NCI-H524 (cell line): Measurements from ENCODE around the gene C2CD5.
"Not testable (repeated sequence)": the region's sequence is repeated elsewhere in the genome, so short reads cannot be mapped to it uniquely, and the experiment has no call there.

Source experiments
- DNase-seq, 2 experiments: peaks; one replicate each; lab custom pipeline; 2025; lab: John Stamatoyannopoulos, UW

C2CD5 gene

DNA sequence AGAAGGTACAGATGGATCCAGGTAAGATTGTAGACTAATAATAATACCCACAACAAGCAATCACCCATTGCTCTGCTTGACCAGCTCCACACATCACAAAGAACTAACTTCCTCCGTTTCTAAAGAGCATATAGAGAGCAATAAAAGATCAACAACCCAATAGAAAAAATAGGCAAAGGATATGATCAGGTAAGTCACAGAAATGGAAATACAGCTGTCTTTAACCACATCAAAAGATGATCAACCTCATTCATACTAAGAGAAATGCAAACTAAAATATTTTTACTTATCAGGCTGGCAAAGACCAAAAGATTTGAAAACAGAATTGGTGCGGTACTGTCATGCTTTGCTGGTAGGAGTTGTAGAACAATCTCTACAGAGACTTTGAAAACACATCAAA, 8.9 kb downstream of the C2CD5 start:
- DNase-seq = no peak

DNA sequence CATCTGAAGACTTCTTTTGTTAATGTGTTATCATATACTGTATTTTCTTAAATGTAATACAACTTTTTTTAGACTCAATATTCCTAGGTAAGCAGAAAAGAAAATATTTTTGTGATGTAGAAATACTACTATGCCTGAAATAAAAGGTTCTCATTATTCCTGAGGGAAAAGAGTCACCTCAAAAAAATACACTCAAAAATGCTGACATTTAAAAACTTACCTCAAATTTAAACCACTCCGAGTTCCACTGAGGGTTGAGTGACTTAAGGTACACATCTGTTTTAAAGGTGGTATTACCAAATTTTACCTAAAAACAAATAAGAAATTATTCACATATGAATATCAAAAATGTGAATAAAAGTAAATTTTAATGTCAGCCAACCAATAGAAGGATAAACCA, 9.3 kb downstream of the C2CD5 start:
- no peak for DNase-seq

GRCh38 chr12:22533155-22533554, 11.2 kb downstream of the C2CD5 start:
- DNase-seq = no peak

DNA sequence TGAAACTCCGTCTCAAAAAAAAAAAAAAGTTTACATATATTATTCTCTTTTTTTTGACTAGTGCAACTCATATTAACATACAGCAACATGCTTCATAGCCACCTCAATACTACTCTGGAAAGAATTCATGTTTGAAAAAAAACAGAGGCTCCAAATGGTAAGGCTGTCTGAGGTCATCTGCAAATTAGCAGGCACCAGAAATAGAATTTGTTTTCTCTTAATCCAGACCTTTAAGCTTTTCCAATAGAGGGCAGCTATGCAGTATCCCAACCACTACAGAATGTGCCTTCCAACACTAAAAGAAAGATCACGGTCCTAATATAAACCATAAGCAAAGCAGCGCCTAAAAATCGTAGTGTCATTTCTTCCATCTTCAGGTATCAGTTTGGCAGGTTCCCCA, 12.0 kb downstream of the C2CD5 start:
- no peak for DNase-seq

DNA sequence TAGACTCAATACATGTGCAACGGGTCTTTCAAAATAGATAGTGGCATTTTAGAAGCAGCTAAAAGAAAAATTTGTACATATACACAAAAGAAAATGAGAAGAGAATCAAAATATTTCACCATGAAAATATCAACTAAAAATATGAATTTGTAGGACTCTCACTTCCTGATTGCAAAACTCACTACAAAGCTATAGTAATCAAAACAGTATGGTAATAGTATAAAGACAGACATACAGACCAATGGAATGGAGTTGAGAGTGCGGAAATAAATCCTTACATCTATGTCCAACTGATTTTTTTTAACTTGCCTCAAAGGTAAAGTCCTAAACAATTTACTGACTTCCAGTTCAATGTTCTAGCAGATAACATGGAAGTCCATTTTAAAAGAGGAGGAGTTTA, 13.1 kb downstream of the C2CD5 start:
- DNase-seq = no peak

GRCh38 chr12:22529281-22530060, 14.9 kb downstream of the C2CD5 start:
- peak; percentile 14 to 43 for DNase-seq

DNA sequence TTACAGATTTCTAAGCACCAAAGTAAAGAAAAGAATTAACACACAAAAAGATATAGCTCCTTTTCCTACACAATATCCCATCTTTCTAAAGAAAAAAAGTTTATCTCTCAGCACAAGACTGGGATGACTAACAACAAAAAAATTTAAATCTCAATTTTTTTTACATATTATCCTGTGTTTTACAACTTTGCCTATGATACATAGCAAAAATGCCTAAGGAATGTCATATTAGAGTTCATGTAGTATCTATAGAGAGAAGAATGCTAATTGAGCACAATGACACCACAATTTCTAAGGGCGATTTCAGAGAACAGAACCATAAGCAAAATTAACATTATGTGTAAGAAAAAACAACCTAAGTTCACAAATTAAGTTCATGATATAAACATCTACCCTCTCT, 16.3 kb downstream of the C2CD5 start:
- DNase-seq = no peak

DNA sequence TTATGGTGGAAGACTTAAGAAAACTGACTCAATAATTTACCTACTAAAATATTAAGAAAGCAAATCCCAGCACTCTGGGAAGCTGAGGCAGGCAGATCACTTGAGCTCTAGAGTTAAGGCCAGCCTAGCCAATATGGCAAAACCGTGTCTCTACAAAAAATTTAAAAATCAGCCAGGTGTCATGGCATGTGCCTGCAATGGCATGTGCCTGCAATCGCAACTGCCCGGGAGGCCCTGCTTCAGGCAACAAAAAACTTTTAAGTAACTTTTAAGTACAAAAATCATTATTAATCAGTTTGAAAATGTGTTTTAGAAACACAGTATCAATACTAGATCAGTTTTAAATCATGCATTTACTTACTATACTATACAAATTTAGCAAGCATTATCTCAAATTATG, 17.5 kb downstream of the C2CD5 start:
- DNase-seq = no peak

GRCh38 chr12:22525426-22525825, 18.9 kb downstream of the C2CD5 start:
- no peak for DNase-seq

DNA sequence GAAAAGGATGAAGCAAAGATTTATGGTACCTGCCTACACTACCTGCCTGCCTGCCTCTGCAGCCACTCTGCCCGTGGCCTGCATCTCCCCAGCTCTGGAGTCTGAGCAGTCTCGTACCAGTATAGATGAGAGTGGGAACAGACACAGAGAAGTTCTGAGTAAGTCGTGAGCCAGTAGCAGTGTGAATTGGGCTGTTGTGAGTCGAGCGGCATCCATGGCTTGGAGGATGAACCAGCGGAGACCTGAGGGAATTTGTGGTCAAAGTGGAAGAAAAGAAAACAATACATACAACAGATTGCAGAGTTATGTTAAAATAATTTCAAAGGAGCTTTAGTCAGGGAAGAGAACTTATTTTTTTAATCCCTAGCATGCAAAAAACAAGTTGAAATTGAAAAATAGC, 25.3 kb downstream of the C2CD5 start:
- no peak for DNase-seq

DNA sequence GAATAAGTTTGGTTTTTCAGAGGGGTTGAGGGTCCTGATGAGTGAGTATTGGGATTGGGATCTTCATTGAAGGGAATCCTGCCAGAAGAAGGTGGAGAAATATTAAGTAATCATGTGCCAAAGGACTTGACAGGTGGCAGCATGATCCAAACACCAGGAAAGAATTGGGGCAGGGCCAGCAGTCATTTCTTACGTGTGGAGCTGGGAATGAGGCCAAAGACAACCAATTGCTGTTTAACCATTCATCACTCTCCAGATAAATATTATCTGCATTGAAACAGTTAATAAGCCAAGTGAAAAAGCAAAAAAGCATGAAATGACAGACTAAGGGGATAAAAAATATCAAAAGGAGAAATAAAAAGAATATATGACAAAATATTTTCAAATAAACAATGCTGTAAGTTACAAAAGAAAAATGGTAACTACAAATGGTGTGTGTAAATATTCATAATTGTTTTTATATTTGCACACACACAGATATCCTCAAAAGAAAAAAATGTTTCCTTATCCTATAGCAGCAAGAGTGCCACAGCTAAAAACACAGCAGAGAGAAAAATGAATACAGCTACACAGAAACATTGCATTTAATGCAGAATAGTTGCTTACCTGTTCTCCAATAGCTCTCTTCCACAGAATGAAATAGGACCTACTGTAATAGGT, 26.2 kb downstream of the C2CD5 start:
- peak in 1 of 2 experiments; percentile 32 for DNase-seq

DNA sequence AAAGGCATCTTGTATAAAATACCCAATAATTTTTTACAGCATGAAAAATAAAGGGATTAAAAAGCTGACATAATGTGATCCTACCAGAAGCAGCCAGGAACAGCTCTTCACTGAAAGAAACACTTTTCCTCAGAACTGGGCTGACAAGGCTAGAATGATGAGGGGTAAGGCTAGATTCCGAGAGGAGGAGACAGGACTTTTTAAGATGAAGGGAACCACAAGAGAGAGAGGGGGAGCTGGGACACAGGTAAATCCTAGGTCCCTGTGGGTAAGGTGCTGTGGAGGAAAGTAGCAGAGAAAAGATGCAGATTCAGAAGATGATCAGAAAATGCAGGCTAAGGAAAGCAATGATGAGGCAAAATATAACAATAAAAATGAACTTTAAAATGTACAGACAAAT, 29.5 kb downstream of the C2CD5 start:
- no peak for DNase-seq

DNA sequence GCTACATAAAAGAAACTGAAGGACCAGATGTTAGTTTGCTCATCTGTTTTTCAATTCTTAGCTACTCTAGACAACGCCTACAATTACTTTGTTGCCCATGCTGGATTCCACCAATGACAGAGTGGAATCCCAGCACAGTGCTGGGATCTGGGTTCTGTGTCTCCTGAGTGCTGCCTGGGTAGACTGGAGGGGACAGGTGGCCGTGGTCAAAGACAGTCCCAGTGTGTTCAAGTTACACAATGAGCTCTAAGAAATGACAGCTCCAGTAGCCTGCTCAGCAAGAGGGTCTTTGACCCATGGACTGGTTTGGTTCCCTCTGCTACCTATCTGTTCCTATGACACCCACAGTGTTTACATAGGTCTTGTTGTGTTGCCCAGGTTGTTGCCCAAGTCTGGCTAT, 38.5 kb downstream of the C2CD5 start:
- no peak for DNase-seq

DNA sequence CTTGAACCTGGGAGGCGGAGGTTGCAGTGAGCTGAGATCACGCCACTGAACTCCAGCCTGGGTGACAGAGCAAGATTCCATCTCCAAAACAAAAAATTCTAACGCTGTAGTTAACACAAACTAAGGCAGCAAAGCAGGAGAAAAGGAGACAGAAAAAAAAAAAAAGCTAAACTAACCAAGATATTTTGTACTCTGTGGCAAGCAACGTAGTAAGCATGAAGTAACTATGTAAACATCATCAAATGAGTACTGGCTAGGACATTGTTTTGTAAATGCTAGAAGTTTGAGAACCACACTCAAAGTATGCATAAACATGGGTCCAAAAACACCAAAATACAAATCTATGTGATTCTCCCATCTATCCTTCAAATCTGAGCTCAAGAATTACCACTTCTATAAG, 44.2 kb downstream of the C2CD5 start:
- no peak for DNase-seq

- no peak for DNase-seq
Measured at GRCh38 chr12:22499445-22499844, 44.9 kb downstream of the C2CD5 start.

DNA sequence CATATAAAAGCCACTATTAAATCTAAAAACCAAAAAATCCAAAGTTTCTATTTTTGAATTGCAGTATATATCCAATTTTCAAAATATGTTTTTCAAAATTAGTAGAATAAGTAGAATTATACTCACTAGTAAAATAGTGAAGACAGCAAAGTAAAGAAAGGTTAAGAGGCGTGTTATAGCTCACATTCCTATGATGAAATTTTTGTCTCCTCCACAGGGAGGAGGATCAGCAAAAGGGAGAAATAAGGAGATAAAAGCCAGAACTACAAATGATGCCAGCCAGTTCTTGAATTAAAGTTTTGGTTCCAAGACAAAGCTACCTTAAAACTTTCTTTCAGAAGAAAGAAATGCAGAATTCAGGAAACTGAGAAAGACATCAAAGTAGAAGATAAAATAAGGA, 50.0 kb downstream of the C2CD5 start:
- no peak for DNase-seq

DNA sequence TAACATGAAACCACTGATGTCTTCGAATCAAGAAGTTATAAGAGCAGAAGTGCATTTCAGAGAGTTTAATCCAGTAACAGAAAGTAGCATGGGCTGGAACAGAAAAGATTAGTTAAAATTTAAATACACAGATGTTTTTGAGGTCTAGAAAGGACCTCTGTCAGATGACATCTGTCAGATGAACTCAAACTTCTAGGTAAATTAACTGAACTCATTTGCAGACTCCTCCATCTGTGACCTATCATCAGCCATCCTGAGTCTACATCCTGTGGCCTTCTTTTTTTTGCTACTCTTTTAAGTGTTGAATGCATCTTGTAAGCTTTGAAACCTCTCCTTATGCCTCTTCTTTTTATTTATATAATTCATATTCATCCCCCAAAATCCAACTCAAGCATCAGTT, 53.3 kb downstream of the C2CD5 start:
- DNase-seq = peak in 1 of 2 experiments; percentile 36

GRCh38 chr12:22488478-22488877, 55.9 kb downstream of the C2CD5 start:
- no peak for DNase-seq

GRCh38 chr12:22487683-22488082, 56.7 kb downstream of the C2CD5 start:
- DNase-seq = not testable (repeated sequence)

DNA sequence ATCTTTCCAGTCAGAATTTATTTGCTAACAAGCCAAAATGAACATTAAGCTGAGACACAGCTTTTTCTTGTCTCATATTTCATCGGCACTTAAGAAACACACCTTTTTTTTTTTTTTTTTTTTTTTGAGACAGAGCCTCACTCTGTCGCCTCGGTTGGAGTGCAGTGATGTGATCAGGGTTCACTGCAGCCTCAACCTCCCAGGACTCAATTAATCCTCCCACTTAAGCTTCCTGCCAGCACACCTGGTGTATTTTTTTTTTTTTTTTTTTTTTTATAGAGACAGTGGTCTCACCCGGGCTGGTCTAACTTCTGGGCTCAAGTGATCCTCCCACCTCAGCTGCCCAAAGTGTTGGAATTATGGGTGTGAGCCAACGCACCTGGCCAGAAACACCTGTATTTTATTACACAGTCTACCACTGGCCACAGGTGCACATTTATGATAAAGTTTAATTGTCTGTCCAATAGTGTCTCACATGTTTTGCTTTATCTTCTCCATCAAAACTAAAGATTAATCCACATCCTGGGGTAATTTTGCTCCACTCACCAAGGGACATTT, 62.7 kb downstream of the C2CD5 start:
- DNase-seq = peak; percentile 2 to 54

GRCh38 chr12:22480814-22481213, 63.5 kb downstream of the C2CD5 start:
- DNase-seq = peak in 1 of 2 experiments; percentile 5

DNA sequence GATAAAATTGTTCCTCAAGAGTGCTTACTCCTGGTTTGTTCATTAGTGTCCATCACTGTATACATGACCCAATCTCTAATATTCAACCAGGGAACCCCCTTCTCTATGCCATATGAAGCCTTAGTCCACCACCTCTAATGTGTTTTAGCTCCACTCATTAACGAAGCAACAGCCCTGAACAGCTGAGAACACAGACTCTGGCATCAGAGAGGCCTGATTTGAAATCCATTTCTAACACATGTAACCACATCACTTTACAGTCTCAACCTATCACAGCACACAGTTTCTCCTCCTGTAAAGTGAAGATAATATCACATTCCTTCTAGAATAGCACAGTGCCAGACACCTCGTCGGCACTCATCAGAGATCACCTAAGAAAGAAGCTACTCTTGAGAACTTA, 64.3 kb downstream of the C2CD5 start:
- no peak for DNase-seq

- no peak for DNase-seq
Measured at GRCh38 chr12:22477894-22478287, 66.5 kb downstream of the C2CD5 start.
